ENCODE results near the gene RCBTB2. TPM values are rescaled to one million over a fixed set of nuclear protein-coding genes. Genes with fewer than 3 reads are reported as not detected.

RCBTB2 gene
- total and polyA plus RNA-seq, 2 donors (not counting 3 experiments of a cell fraction or from before 2014, with no cell fraction given): 10.7 to 12.6 TPM

DNA sequence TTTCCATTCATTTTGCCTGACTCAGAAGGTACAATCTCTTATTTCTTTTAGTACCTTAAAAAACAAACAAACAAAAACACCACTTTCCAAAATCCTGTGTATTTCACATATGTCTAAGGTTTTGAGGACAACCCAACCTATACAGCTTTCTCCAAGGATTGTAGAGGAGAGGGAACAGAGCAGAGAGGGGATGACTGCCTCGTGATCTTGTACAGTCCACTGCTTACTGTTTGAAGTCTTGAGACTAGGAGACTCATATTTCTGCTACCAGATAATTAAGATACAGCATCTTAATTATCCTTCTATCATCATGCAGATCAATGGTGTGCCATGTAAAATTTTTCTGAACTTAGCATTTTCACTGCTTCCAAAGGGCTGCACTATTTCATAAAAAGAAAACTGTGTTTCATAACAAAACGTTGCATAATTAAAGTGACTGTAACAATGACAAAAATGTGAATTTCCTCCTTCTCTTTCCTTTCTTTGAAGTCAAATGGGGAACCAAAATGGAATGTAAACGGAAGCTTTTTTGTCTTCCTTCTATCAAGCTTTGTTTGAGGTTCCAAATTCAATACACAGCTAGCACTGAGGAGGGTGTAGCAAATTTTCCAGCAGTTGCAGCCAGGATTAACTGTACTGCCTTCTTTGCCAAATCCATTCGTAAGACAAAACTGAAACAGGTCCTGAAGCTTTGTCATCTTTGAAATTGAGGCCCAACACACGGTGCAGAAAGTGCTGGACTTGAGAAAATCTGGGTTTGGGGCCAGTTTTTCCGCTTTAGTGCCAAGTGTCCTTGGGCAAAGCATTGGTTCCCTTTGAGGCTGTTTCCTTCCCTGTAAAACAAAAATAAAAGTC, 34.9 kb upstream of the RCBTB2 start:
- Histone ChIP-seq H3K36me3 (ENCODE audit: control insufficient read depth in 2 of 2, extremely low read depth in 1 of 2, insufficient read depth in 2 of 2, low read length in 2 of 2) (no peaks in the 10 kb centered on the region), H3K4me3 (replicated peaks in 1 of 3; ENCODE audit: insufficient read depth in 1 of 3, low read depth in 1 of 3, low read length in 3 of 3) (no peak overlapping the region)
- POLR2A ChIA-PET: no interaction called here

More for the DNA sequence above, 34.9 kb upstream of the RCBTB2 start:
- H3K9ac ChIP-seq (replicated peaks; ENCODE audit: extremely low read depth, insufficient read depth, low read length): no peak overlapping the region
- H3K27me3 ChIP-seq (ENCODE audit: control insufficient read depth in 2 of 2, insufficient read depth in 2 of 2, low read length in 2 of 2): no peaks in the 10 kb centered on the region
- no peaks in the 10 kb centered on the region for H3K9me1 ChIP-seq (replicated peaks; ENCODE audit: control insufficient read depth, extremely low read depth, insufficient read depth, low read length)
- intact Hi-C loops (cut with micrococcal nuclease): no loop called here
- DNase-seq (ENCODE audit: low read depth, low spot score) (peak; percentile 11), FAIRE-seq (no peak)
- TF ChIP-seq, protein P1, sequence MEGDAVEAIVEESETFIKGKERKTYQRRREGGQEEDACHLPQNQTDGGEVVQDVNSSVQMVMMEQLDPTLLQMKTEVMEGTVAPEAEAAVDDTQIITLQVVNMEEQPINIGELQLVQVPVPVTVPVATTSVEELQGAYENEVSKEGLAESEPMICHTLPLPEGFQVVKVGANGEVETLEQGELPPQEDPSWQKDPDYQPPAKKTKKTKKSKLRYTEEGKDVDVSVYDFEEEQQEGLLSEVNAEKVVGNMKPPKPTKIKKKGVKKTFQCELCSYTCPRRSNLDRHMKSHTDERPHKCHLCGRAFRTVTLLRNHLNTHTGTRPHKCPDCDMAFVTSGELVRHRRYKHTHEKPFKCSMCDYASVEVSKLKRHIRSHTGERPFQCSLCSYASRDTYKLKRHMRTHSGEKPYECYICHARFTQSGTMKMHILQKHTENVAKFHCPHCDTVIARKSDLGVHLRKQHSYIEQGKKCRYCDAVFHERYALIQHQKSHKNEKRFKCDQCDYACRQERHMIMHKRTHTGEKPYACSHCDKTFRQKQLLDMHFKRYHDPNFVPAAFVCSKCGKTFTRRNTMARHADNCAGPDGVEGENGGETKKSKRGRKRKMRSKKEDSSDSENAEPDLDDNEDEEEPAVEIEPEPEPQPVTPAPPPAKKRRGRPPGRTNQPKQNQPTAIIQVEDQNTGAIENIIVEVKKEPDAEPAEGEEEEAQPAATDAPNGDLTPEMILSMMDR (IDR thresholded peaks at IDR 0.05; ENCODE audit: extremely low read depth in 1 of 2, insufficient read depth in 1 of 2, low read depth in 1 of 2, low read length in 2 of 2): no peak
- TF ChIP-seq POLR2AphosphoS5 (IDR thresholded peaks at IDR 0.05; ENCODE audit: insufficient read depth, low read depth, low read length) (no peak), MYC (IDR thresholded peaks at IDR 0.05; ENCODE audit: low read depth, low read length) (no peak), EZH2 (IDR thresholded peaks at IDR 0.05; ENCODE audit: borderline replicate concordance, low read depth, low read length, severe bottlenecking) (no peak)
- peaks cover 9% of the 10 kb centered on the region for H3K4me1 ChIP-seq (ENCODE audit: control insufficient read depth, extremely low read depth, insufficient read depth, low read length)
- H3K9me3 ChIP-seq (replicated peaks; ENCODE audit: control insufficient read depth, insufficient read depth, low read length): no peaks in the 10 kb centered on the region
- dilution Hi-C loops (cut with MboI; ENCODE audit: extremely low pct_ligation_motif_present, low sequenced_read_pairs): no loop called here
- H3K4me2 ChIP-seq (ENCODE audit: insufficient read depth, low read length): no peak overlapping the region
- no peaks in the 10 kb centered on the region for H3K79me2 ChIP-seq (ENCODE audit: control insufficient read depth, insufficient read depth, low read length)
- H3K27ac ChIP-seq (ENCODE audit: insufficient read depth, low read depth, low read length): no peak overlapping the region
- CTCF ChIA-PET: interaction anchor here (1.7 to 4.8 kb wide), 2 partner anchors 12 to 234 kb away, joined by 6 to 45 read pairs; no protein-coding TSS in a partner anchor
- BruUV-seq (replicated peaks): no TSS peak
- H4K20me1 ChIP-seq (replicated peaks; ENCODE audit: control insufficient read depth, extremely low read depth, insufficient read depth, low read length): no peaks in the 10 kb centered on the region
- H2AFZ ChIP-seq (ENCODE audit: low read depth, low read length): peak overlapping the region; percentile 49

Measured in endothelial cell of umbilical vein (primary cell).